Tibial nerve (tissue), 4 donors: ENCODE measurements around the gene FGA. TPM values are rescaled to one million over a fixed set of nuclear protein-coding genes. Genes with fewer than 3 reads are reported as not detected.

Experiments
- DNase-seq, 2 donors: peaks; one replicate each; pipeline ENCODE4 v3.0.0-alpha.2; 2019; ENCODE audit warnings: low spot score in 2 of 2
- H3K27ac ChIP-seq, 4 donors: fragments of 200-600 bp; sonication (generic) in 3 of 4; one replicate each; pipeline ENCODE4 v1.5.1; 2017 to 2019; ENCODE audit warnings: mild to moderate bottlenecking in 1 of 4
- H3K27me3 ChIP-seq, 2 donors: fragments of 200-600 bp; sonication (generic) in 1 of 2; one replicate each; pipeline versions ENCODE4 v1.5.1 to v1.6.0; 2017 to 2019
- H3K36me3 ChIP-seq, 3 donors: fragments of 200-600 bp; sonication (generic); one replicate each; pipeline ENCODE4 v1.5.1; 2018 to 2019
- H3K4me1 ChIP-seq, 4 donors: fragments of 200-600 bp; sonication (generic) in 3 of 4; one replicate each; pipeline ENCODE4 v1.5.1; 2017 to 2019
- H3K4me3 ChIP-seq, 4 donors: fragments of 200-600 bp; sonication (generic) in 3 of 4; one replicate each; pipeline ENCODE4 v1.5.1; 2017 to 2019; ENCODE audit warnings: mild to moderate bottlenecking in 1 of 4, moderate library complexity in 1 of 4
- H3K9me3 ChIP-seq, 4 donors: fragments of 200-600 bp; sonication (generic) in 3 of 4; one replicate each; pipeline ENCODE4 v1.5.1; 2017 to 2019
- CTCF ChIP-seq, 5 experiments: fragments of 200-600 bp in 3 of 5; fragments of 450-650 bp in 2 of 5; sonication (generic) in 3 of 5; IDR thresholded peaks; one replicate each; pipeline ENCODE4 v1.5.1; 2016 to 2019; ENCODE audit warnings: antibody characterized with exemption in 5 of 5, mild to moderate bottlenecking in 3 of 5, moderate library complexity in 2 of 5
- EP300 ChIP-seq, 2 donors: sonication (generic); formaldehyde crosslinking; IDR thresholded peaks; one replicate each; pipeline ENCODE4 v1.6.1; 2017; ENCODE audit warnings: antibody characterized with exemption in 2 of 2, mild to moderate bottlenecking in 1 of 2
- POLR2A ChIP-seq, 2 donors: fragments of 450-650 bp; IDR thresholded peaks; one replicate each; pipeline ENCODE4 v1.6.1; 2017; ENCODE audit warnings: antibody characterized with exemption in 2 of 2, mild to moderate bottlenecking in 2 of 2, moderate library complexity in 2 of 2
- whole genome bisulfite sequencing, 2 donors: methylation state at CpG; one replicate each; pipeline ENCODE4 v1.1.5; 2018; 5-methylcytosine and 5-hydroxymethylcytosine counted together
- total RNA-seq, 4 donors: library from RNA; depleted of rRNA; stranded (reverse); fragments of >200 nt; gene quantifications; one replicate each; pipeline ENCODE4 v1.1.0, GENCODE V29; 2016

The FGA gene
- total RNA-seq, 4 donors from 2014 or later = 7.2 TPM; not detected in 3

DNA sequence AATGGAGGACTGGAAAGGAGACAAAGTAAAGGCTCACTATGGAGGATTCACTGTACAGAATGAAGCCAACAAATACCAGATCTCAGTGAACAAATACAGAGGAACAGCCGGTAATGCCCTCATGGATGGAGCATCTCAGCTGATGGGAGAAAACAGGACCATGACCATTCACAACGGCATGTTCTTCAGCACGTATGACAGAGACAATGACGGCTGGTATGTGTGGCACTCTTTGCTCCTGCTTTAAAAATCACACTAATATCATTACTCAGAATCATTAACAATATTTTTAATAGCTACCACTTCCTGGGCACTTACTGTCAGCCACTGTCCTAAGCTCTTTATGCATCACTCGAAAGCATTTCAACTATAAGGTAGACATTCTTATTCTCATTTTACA lies 21.0 kb downstream of the FGA start:
- Histone ChIP-seq H3K27me3 (no peaks in the 10 kb centered on the region), H3K36me3 (no peaks in the 10 kb centered on the region), H3K4me1 (no peaks in the 10 kb centered on the region), H3K9me3 (no peaks in the 10 kb centered on the region), H3K4me3 (no peak overlapping the region), H3K27ac (no peak overlapping the region)
- TF ChIP-seq EP300 (IDR thresholded peaks at IDR 0.05) (no peak), POLR2A (IDR thresholded peaks at IDR 0.05) (no peak), CTCF (IDR thresholded peaks at IDR 0.05) (no peak)
- no peak for DNase-seq
- WGBS, 2 donors = 88% methylated on average over 5 of the region's 5 CpGs

- no peaks in the 10 kb centered on the region for H3K9me3 ChIP-seq
- TF ChIP-seq POLR2A (IDR thresholded peaks at IDR 0.05) (no peak), CTCF (IDR thresholded peaks at IDR 0.05) (no peak), EP300 (IDR thresholded peaks at IDR 0.05) (no peak)
- no peak overlapping the region for H3K4me3 ChIP-seq
- DNase-seq = no peak
- WGBS, 2 donors = 31 to 39% methylated on average over 3 of the region's 3 CpGs
- no peaks in the 10 kb centered on the region for H3K36me3 ChIP-seq
- H3K4me1 ChIP-seq = no peaks in the 10 kb centered on the region
- H3K27ac ChIP-seq = no peak overlapping the region
- H3K27me3 ChIP-seq = no peaks in the 10 kb centered on the region
Measured at GRCh38 chr4:154569028-154569427, 21.5 kb downstream of the FGA start.

DNA sequence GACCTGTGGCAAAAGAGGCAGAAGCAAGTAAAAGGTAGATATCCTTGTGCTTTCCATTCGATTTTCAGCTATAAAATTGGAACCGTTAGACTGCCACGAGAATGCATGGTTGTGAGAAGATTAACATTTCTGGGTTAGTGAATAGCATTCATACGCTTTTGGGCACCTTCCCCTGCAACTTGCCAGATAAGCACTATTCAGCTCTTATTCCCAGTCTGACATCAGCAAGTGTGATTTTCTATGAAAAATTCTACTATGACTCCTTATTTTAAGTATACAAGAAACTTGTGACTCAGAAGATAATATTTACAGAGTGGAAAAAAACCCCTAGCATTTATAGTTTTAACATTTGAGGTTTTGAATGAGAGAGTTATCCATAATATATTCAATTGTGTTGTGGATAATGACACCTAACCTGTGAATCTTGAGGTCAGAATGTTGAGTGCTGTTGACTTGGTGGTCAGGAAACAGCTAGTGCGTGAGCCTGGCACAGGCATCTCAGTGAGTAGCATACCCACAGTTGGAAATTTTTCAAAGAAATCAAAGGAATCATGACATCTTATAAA lies 23.8 kb downstream of the FGA start:
- H3K4me3 ChIP-seq = no peak overlapping the region
- no peaks in the 10 kb centered on the region for H3K4me1 ChIP-seq
- DNase-seq = no peak
- no peaks in the 10 kb centered on the region for H3K9me3 ChIP-seq
- H3K27me3 ChIP-seq = no peaks in the 10 kb centered on the region
- 73 to 84% methylated on average over 5 of the region's 5 CpGs for WGBS, 2 donors
- no peak overlapping the region for H3K27ac ChIP-seq
- TF ChIP-seq CTCF (IDR thresholded peaks at IDR 0.05) (no peak), EP300 (IDR thresholded peaks at IDR 0.05) (no peak), POLR2A (IDR thresholded peaks at IDR 0.05) (no peak)
- no peaks in the 10 kb centered on the region for H3K36me3 ChIP-seq

- WGBS, 2 donors = 87 to 91% methylated on average over 6 of the region's 6 CpGs
- Histone ChIP-seq H3K4me1 (no peaks in the 10 kb centered on the region), H3K9me3 (no peaks in the 10 kb centered on the region), H3K27me3 (no peaks in the 10 kb centered on the region), H3K36me3 (no peaks in the 10 kb centered on the region), H3K4me3 (no peak overlapping the region), H3K27ac (no peak overlapping the region)
- TF ChIP-seq CTCF (IDR thresholded peaks at IDR 0.05) (no peak), POLR2A (IDR thresholded peaks at IDR 0.05) (no peak), EP300 (IDR thresholded peaks at IDR 0.05) (no peak)
- DNase-seq = no peak
Measured at GRCh38 chr4:154565704-154566103, 24.8 kb downstream of the FGA start.

GRCh38 chr4:154564311-154564710 lies 26.2 kb downstream of the FGA start:
- TF ChIP-seq POLR2A (IDR thresholded peaks at IDR 0.05) (no peak), EP300 (IDR thresholded peaks at IDR 0.05) (no peak), CTCF (IDR thresholded peaks at IDR 0.05) (no peak)
- H3K27me3 ChIP-seq = no peaks in the 10 kb centered on the region
- no peak overlapping the region for H3K27ac ChIP-seq
- no peaks in the 10 kb centered on the region for H3K4me1 ChIP-seq
- 93 to 96% methylated on average over 1 of the region's 1 CpG for WGBS, 2 donors
- no peak overlapping the region for H3K4me3 ChIP-seq
- no peak for DNase-seq
- no peaks in the 10 kb centered on the region for H3K36me3 ChIP-seq
- H3K9me3 ChIP-seq = no peaks in the 10 kb centered on the region
